ENCODE data around the gene MSANTD1.
A peak's percentile ranks its signal among the peaks of the same experiment; 100 is the strongest.

The MSANTD1 gene

DNA sequence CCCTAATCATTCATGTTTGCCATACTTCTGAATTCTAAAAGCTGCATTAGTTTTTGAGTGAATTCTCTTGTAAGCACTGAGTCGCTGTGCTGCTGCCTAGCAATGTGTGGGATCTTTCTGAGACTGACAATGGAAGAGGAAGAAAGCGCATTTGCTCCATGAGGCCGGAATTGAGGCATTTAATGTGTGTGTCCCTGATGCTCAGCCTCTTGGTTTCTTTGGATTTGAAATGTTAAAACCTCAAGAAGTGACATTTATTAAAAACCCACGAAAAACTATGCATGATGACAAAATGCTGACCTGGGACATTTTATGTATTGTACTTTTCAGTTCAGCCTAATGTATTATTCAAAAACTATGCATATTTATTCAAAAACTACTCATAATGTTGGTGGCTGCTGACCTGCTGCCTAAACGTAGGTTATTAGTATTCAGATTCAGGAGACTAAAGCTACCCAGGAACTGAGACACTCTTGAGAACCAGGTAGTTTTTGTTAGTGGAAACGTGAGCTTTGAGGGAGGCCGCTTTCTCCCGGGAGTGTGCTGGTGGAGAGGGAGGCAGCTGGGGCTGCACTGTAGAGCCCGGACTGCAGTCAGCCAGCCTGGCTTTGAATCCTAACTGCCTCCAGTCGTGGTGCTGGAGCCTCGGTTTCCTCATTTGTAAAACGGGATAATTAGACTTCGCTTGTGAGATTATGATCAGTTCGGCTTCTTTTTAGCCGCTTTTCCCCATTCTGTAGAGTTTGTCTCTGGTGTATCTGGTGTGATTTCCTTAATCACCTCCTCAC is 55.2 kb downstream of the MSANTD1 start:
- no peak for DNase-seq (ENCODE audit: low spot score)

DNA sequence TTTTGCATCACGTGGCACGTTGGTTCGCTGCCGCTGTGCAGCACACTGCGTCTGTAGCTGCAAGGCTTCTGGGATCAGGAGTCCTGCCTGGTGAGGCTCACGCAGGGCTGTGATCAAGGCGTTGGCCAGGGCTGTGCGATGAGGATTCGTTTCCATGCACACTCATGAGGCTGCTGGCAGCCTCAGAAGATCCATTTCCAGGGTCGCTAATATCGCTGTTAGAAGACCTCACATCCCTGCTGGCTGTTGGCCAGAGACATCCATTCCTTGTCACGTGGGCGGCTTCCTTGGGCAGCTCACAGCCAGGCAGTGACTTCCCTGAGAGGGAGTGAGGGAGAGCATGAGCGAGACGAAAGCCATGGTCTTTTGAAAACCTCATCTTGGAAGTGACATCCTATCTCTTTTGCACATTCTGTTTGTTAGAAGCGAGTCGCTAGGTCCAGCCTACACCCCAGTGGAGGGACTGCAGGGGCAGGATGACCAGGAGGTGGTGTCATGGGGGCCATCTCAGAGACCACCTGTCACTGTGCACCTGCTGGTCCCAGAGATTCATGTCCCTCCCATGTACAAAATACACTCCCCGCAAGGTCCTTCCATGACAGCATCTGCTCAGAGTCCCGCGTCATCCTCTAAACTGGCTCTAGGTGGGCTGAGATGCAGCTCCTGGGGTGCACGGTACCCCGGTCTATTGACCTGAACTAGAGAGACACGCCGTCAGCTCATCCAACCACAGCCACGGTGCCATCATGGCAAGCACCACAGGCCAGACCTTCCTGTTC is 56.1 kb downstream of the MSANTD1 start:
- peak; percentile 67 for DNase-seq (ENCODE audit: low spot score)

DNA sequence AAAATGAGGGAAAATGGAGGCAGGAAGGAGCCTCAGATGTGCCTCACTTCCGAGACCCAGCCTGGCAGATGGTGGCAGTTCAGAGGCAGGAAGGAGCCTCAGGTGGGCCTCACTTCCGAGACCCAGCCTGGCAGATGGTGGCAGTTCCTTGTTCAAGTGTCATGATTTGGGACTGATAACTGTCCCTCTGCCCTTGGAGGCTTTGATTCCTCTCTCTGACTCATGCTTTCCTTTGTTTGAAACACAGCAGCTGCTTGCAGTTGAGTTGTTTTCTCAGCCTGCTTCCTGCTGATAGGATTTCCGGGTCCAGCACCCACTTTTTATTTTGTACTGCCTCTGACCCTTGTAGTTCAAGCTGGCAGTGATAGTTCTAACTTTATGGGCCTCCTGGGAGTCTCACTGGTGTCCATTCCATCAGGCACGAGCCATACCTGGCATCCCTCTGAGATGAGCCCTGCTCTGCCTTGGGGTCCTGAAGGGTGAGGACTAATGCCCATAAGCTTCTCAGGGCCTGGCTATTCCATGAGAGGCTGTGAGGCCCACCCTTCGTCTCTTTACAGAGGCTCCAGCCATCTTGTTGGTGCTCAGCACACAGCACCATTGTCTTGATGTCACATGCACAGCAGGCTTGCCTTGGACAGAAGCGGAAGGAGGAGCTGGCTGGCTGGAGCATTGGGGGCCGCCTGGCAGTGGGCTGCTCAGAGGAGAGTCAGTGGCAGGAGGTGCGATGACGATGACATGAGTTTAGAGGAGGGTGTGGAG is 56.8 kb downstream of the MSANTD1 start:
- peak; percentile 49 for DNase-seq (ENCODE audit: low spot score)

Measured in AG20443 (cell line).